ENCODE data around the gene ARHGDIG.

The ARHGDIG gene

DNA sequence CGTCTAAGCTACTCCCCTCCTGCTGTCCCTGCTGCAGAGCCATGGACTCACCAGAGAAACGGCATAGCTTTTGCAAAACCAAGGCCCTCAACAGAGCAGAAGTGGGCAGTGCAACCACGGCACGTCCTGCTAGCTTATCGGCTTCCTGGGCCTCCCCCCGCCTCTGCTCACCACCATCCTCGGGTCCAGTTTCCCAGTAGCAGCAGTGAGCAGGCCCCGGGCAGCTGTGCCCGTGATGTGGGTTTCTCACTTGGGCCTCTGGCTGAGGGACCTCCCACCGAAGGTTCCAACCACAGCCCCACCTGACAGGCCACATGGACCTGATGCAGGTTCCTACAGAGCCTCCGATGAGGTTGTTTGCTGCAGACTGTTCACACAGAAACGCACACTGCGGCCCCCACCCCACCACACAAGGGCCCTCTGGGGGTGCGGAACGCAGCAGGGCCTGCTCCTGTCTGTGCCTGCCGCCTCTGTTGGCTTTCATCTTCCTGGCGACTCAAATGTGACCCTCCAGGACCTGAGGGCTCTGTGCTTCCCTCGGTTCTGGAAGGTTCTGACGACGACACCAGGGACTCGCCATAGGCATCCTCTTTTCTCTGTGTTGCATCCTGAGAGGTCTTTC, 27.4 kb downstream of the ARHGDIG start:
- Histone ChIP-seq H3F3A (ENCODE audit: insufficient read depth) (no peaks in the 10 kb centered on the region), H3K27me3 (ENCODE audit: low read length) (no peaks in the 10 kb centered on the region), H3K4me2 (ENCODE audit: low read depth, low read length, poor library complexity, severe bottlenecking) (no peak overlapping the region), H3K79me2 (ENCODE audit: insufficient read depth, low read length) (no peaks in the 10 kb centered on the region), H3K4me3 (ENCODE audit: insufficient read depth, low read length, poor library complexity, severe bottlenecking) (no peak overlapping the region), H3K36me3 (ENCODE audit: low read length) (no peaks in the 10 kb centered on the region), H3K27ac (ENCODE audit: low read depth, low read length) (no peak overlapping the region), H3K9ac (ENCODE audit: low read length) (no peak overlapping the region), H2AFZ (ENCODE audit: low read depth, low read length, severe bottlenecking) (no peak overlapping the region), H4K20me1 (ENCODE audit: low read depth, low read length) (no peaks in the 10 kb centered on the region), H3K9me2 (replicated peaks; ENCODE audit: insufficient read depth, low read length) (no peaks in the 10 kb centered on the region), H3K9me3 (ENCODE audit: insufficient read depth, low read length) (no peaks in the 10 kb centered on the region)
- no peak for TF ChIP-seq EZH2phosphoT487 (conservative IDR thresholded peaks at IDR 0.05; ENCODE audit: low read length)
- TF ChIP-seq, protein P1, sequence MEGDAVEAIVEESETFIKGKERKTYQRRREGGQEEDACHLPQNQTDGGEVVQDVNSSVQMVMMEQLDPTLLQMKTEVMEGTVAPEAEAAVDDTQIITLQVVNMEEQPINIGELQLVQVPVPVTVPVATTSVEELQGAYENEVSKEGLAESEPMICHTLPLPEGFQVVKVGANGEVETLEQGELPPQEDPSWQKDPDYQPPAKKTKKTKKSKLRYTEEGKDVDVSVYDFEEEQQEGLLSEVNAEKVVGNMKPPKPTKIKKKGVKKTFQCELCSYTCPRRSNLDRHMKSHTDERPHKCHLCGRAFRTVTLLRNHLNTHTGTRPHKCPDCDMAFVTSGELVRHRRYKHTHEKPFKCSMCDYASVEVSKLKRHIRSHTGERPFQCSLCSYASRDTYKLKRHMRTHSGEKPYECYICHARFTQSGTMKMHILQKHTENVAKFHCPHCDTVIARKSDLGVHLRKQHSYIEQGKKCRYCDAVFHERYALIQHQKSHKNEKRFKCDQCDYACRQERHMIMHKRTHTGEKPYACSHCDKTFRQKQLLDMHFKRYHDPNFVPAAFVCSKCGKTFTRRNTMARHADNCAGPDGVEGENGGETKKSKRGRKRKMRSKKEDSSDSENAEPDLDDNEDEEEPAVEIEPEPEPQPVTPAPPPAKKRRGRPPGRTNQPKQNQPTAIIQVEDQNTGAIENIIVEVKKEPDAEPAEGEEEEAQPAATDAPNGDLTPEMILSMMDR (IDR thresholded peaks at IDR 0.05; ENCODE audit: insufficient read depth, low read length, poor library complexity, severe bottlenecking): no peak

DNA sequence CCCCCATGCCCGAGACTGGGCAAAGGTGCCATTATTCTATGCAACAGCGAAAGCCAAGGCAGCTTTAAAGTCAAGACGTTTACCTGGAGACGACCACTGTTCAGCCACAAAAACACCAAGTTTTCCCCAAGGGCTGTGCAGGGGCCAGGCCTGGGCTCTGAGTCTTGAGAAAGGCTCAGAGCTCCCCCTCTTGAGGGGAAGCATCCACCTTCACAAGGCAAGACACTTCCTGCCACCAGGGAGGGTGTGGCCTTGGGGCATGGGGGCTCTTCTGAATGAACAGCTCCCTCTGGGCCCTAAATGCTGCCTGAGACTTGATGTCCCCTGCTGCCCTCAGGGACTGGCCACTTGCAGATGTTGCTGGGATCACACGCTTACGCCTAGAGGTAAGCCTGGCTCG, 29.1 kb downstream of the ARHGDIG start:
- H3K27ac ChIP-seq (ENCODE audit: low read depth, low read length): no peak overlapping the region
- no peaks in the 10 kb centered on the region for H3K9me2 ChIP-seq (replicated peaks; ENCODE audit: insufficient read depth, low read length)
- H3K9me3 ChIP-seq (ENCODE audit: insufficient read depth, low read length): no peaks in the 10 kb centered on the region
- H3K4me2 ChIP-seq (ENCODE audit: low read depth, low read length, poor library complexity, severe bottlenecking): no peak overlapping the region
- no peaks in the 10 kb centered on the region for H3K79me2 ChIP-seq (ENCODE audit: insufficient read depth, low read length)
- H2AFZ ChIP-seq (ENCODE audit: low read depth, low read length, severe bottlenecking): no peak overlapping the region
- H3K9ac ChIP-seq (ENCODE audit: low read length): no peak overlapping the region
- H4K20me1 ChIP-seq (ENCODE audit: low read depth, low read length): no peaks in the 10 kb centered on the region
- H3K27me3 ChIP-seq (ENCODE audit: low read length): no peaks in the 10 kb centered on the region
- H3F3A ChIP-seq (ENCODE audit: insufficient read depth): no peaks in the 10 kb centered on the region
- TF ChIP-seq, protein P1 (IDR thresholded peaks at IDR 0.05; ENCODE audit: insufficient read depth, low read length, poor library complexity, severe bottlenecking): no peak
- TF ChIP-seq EZH2phosphoT487 (conservative IDR thresholded peaks at IDR 0.05; ENCODE audit: low read length): no peak
- no peak overlapping the region for H3K4me3 ChIP-seq (ENCODE audit: insufficient read depth, low read length, poor library complexity, severe bottlenecking)
- H3K36me3 ChIP-seq (ENCODE audit: low read length): no peaks in the 10 kb centered on the region

DNA sequence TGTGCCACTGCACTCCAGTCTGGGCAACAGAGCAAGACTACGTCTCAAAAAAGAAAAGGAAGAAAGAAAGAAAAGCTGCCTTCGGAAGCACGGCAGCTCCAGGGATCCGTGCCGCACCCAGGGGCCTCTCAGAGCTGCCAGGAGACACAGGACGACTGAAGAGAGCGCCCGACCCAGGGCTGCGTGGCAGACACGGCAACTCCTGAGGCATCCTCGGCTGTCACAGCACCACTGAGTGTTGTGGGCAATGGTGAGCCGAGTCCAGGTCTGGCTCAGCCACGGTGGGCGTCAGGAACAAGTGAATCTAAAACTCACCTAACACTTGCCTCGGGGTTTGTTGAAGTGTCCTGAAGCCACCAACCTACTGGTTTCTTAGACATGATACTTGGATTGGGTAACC, 31.3 kb downstream of the ARHGDIG start:
- H3K9ac ChIP-seq (ENCODE audit: low read length): no peak overlapping the region
- no peak overlapping the region for H3K4me3 ChIP-seq (ENCODE audit: insufficient read depth, low read length, poor library complexity, severe bottlenecking)
- H4K20me1 ChIP-seq (ENCODE audit: low read depth, low read length): no peaks in the 10 kb centered on the region
- H3K36me3 ChIP-seq (ENCODE audit: low read length): no peaks in the 10 kb centered on the region
- no peak overlapping the region for H3K4me2 ChIP-seq (ENCODE audit: low read depth, low read length, poor library complexity, severe bottlenecking)
- no peak overlapping the region for H2AFZ ChIP-seq (ENCODE audit: low read depth, low read length, severe bottlenecking)
- no peaks in the 10 kb centered on the region for H3K27me3 ChIP-seq (ENCODE audit: low read length)
- TF ChIP-seq, protein P1 (IDR thresholded peaks at IDR 0.05; ENCODE audit: insufficient read depth, low read length, poor library complexity, severe bottlenecking): no peak
- TF ChIP-seq EZH2phosphoT487 (conservative IDR thresholded peaks at IDR 0.05; ENCODE audit: low read length): no peak
- H3K9me2 ChIP-seq (replicated peaks; ENCODE audit: insufficient read depth, low read length): no peaks in the 10 kb centered on the region
- no peaks in the 10 kb centered on the region for H3F3A ChIP-seq (ENCODE audit: insufficient read depth)
- no peak overlapping the region for H3K27ac ChIP-seq (ENCODE audit: low read depth, low read length)
- H3K9me3 ChIP-seq (ENCODE audit: insufficient read depth, low read length): no peaks in the 10 kb centered on the region
- no peaks in the 10 kb centered on the region for H3K79me2 ChIP-seq (ENCODE audit: insufficient read depth, low read length)

All from SU-DHL-6 (cell line).